ENCODE data around the gene CCDC88A. TPM values are rescaled to one million over a fixed set of nuclear protein-coding genes. Genes with fewer than 3 reads are reported as not detected.
"Not testable (repeated sequence)": the region's sequence is repeated elsewhere in the genome, so short reads cannot be mapped to it uniquely, and the experiment has no call there.

CCDC88A gene
- total and polyA plus RNA-seq, 2 experiments from 2014 or later: 40.6 to 64.1 TPM

GRCh38 chr2:55282110-55282917 is 137.3 kb downstream of the CCDC88A start:
- peaks cover 3% of the 10 kb centered on the region for H3K36me3 ChIP-seq
- no peaks in the 10 kb centered on the region for H3K9me3 ChIP-seq (ENCODE audit: low read depth)
- H3K27me3 ChIP-seq: no peaks in the 10 kb centered on the region
- no peak overlapping the region for H3K4me3 ChIP-seq
- DNase-seq (ENCODE audit: low read depth in 1 of 2, low spot score in 1 of 2): peak in 1 of 2 donors; percentile 93
- no peaks in the 10 kb centered on the region for H3K4me1 ChIP-seq (ENCODE audit: low read depth)
- H3K27ac ChIP-seq: no peak overlapping the region
- TF ChIP-seq CTCF (IDR thresholded peaks at IDR 0.05; ENCODE audit: low read depth, low read length): no peak

- H3K27ac ChIP-seq; H3K36me3 ChIP-seq; DNase-seq (ENCODE audit: low read depth in 1 of 2, low spot score in 1 of 2); H3K4me3 ChIP-seq; H3K27me3 ChIP-seq; H3K9me3 ChIP-seq (ENCODE audit: low read depth); H3K4me1 ChIP-seq (ENCODE audit: low read depth): not testable (repeated sequence)
These were observed 138.7 kb downstream of the CCDC88A start for GRCh38 chr2:55280851-55281546.

GRCh38 chr2:55279859-55280424 is 139.7 kb downstream of the CCDC88A start:
- not testable (repeated sequence) for H3K36me3 ChIP-seq; H3K27ac ChIP-seq; DNase-seq (ENCODE audit: low read depth in 1 of 2, low spot score in 1 of 2); H3K4me3 ChIP-seq; H3K27me3 ChIP-seq; H3K4me1 ChIP-seq (ENCODE audit: low read depth); H3K9me3 ChIP-seq (ENCODE audit: low read depth)

- not testable (repeated sequence) for DNase-seq (ENCODE audit: low read depth in 1 of 2, low spot score in 1 of 2); H3K9me3 ChIP-seq (ENCODE audit: low read depth); H3K4me1 ChIP-seq (ENCODE audit: low read depth); H3K4me3 ChIP-seq; H3K36me3 ChIP-seq; H3K27ac ChIP-seq; H3K27me3 ChIP-seq
These were observed 140.3 kb downstream of the CCDC88A start for GRCh38 chr2:55279214-55279835.

- H3K4me1 ChIP-seq (ENCODE audit: low read depth): no peaks in the 10 kb centered on the region
- no peaks in the 10 kb centered on the region for H3K36me3 ChIP-seq
- H3K27ac ChIP-seq: no peak overlapping the region
- H3K27me3 ChIP-seq: no peaks in the 10 kb centered on the region
- TF ChIP-seq CTCF (IDR thresholded peaks at IDR 0.05; ENCODE audit: low read depth, low read length): no peak
- DNase-seq (ENCODE audit: low read depth in 1 of 2, low spot score in 1 of 2): no peak
- no peaks in the 10 kb centered on the region for H3K9me3 ChIP-seq (ENCODE audit: low read depth)
- no peak overlapping the region for H3K4me3 ChIP-seq
These were observed 142.3 kb downstream of the CCDC88A start for GRCh38 chr2:55277310-55277709.

- H3K27ac ChIP-seq; H3K27me3 ChIP-seq; DNase-seq (ENCODE audit: low read depth in 1 of 2, low spot score in 1 of 2); H3K4me3 ChIP-seq; H3K36me3 ChIP-seq; H3K4me1 ChIP-seq (ENCODE audit: low read depth); H3K9me3 ChIP-seq (ENCODE audit: low read depth): not testable (repeated sequence)
These were observed 145.3 kb downstream of the CCDC88A start for GRCh38 chr2:55274346-55274745.

- Histone ChIP-seq H3K27me3 (no peaks in the 10 kb centered on the region), H3K27ac (peak overlapping the region; percentile 91), H3K36me3 (peaks cover 12% of the 10 kb centered on the region), H3K4me1 (ENCODE audit: low read depth) (peaks cover 5% of the 10 kb centered on the region), H3K4me3 (peak overlapping the region; percentile 86), H3K9me3 (ENCODE audit: low read depth) (no peaks in the 10 kb centered on the region)
- peak in 1 of 2 donors; percentile 18 for DNase-seq (ENCODE audit: low read depth in 1 of 2, low spot score in 1 of 2)
- TF ChIP-seq CTCF (IDR thresholded peaks at IDR 0.05; ENCODE audit: low read depth, low read length): no peak
These were observed 150.0 kb downstream of the CCDC88A start for GRCh38 chr2:55269645-55269990.
